Measurements from ENCODE around the gene CLEC19A.

DNA sequence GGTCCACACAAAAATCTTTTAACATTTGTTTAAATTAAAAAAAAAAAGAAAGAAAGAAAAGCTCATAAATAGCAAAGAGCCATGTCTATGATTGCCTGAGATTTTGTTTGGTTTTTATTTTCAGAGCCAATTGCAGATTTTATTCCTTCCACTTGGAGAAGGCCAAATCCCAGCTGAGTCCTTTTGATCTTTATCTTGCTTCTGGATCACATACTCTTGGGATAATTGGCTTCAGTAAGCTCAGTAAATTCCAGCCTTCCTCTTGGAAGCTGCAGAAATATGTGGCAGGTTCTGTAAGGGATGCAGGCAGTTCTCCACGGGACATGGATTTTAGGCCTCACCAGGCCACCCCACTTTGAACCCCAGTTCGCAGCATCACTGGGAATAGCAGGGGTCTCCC is 68.8 kb downstream of the CLEC19A start:
- TF ChIP-seq, protein P1, sequence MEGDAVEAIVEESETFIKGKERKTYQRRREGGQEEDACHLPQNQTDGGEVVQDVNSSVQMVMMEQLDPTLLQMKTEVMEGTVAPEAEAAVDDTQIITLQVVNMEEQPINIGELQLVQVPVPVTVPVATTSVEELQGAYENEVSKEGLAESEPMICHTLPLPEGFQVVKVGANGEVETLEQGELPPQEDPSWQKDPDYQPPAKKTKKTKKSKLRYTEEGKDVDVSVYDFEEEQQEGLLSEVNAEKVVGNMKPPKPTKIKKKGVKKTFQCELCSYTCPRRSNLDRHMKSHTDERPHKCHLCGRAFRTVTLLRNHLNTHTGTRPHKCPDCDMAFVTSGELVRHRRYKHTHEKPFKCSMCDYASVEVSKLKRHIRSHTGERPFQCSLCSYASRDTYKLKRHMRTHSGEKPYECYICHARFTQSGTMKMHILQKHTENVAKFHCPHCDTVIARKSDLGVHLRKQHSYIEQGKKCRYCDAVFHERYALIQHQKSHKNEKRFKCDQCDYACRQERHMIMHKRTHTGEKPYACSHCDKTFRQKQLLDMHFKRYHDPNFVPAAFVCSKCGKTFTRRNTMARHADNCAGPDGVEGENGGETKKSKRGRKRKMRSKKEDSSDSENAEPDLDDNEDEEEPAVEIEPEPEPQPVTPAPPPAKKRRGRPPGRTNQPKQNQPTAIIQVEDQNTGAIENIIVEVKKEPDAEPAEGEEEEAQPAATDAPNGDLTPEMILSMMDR (IDR thresholded peaks at IDR 0.05): no peak
- no peak for TF ChIP-seq POLR2A (IDR thresholded peaks at IDR 0.05)
